Epithelial cell of alveolus of lung (primary cell): ENCODE results near the gene RNF217. TPM values are rescaled to one million over a fixed set of nuclear protein-coding genes. Genes with fewer than 3 reads are reported as not detected.

ENCODE experiments used
- total RNA-seq: library from RNA; depleted of rRNA; stranded (reverse); fragments of >200 nt; gene quantifications from 2 replicates; pipeline ENCODE4 v1.2.1, GENCODE V29; 2015

The RNF217 gene, protein sequence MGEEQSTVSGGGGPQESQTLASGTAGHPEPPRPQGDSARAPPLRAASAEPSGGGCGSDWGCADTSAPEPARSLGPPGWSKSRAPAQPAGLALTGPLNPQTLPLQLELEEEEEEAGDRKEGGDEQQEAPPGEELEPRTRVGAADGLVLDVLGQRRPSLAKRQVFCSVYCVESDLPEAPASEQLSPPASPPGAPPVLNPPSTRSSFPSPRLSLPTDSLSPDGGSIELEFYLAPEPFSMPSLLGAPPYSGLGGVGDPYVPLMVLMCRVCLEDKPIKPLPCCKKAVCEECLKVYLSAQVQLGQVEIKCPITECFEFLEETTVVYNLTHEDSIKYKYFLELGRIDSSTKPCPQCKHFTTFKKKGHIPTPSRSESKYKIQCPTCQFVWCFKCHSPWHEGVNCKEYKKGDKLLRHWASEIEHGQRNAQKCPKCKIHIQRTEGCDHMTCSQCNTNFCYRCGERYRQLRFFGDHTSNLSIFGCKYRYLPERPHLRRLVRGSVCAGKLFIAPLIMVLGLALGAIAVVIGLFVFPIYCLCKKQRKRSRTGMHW
- 11.1 and 17.1 TPM in 2 replicates for total RNA-seq

DNA sequence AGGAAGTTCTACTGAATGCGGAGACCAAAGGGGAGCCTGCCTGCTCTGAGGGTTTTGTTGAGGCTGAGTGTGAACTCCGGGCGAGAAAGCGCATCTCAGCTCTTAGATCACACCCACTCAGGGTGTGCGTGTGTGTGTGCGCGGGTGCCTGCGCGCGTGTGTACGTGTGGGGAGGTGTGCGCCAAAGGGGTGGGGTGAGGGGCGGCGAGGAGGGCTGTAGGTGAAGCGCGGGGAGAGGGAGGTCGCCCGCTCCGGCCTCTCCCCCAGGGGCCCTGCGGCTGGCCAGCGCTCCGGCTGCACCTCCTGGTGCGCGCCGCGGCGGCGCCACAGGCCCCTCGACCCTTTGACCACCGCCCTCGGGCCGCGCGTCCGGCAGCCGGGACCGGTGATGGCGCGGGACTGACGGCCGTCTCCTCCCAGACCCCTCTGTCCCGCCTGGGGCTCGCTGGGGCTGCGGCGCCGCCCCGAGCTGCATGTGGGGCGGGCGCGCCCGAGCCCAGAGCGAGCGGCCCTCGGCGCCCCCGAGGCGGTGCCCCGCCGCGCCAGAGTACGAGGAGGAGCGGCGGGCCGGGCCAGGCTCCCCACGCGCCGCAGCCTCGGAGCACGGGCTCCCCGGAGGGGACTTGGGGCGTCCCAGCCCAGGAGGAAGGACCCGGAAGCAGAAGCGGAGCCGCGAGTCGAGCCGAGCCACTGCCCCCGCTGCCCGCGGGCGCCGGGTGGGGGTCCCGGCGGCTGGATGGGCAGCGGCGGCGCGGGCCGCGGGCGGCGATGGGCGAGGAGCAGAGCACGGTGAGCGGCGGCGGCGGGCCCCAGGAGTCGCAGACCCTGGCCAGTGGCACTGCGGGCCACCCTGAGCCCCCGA, at the start of gene RNF217:
RNF217 (plus strand) TSS at position 661 of the 862 bp plus-strand sequence; CDS start at position 769, 108 bp downstream.

Other genes with a start within 250 kb of the RNF217 start
- gene TPD52L1, start 191.3 kb downstream of the RNF217 start, total RNA-seq: 0.96 and 5.2 TPM in 2 replicates